K562 (cell line): ENCODE results near the gene EGFR. TPM values are rescaled to one million over a fixed set of nuclear protein-coding genes. Genes with fewer than 3 reads are reported as not detected.

ENCODE experiments used
- ATAC-seq: fragments of 200-7000 bp; cut with Tn5 transposase; 3 replicates; pipeline ENCODE4 v1.9.1; 2020; ENCODE audit warnings: moderate library complexity
- BruUV-seq: library from RNA; stranded (reverse); fragments of 400-500 nt; replicated peaks from 2 replicates; lab custom pipeline; 2021; lab: Mats Ljungman, UMichigan
- CTCF ChIA-PET: fragments of 300-600 bp; formaldehyde crosslinking; extraction: SDS; loops from one replicate; lab custom pipeline; 2021; ENCODE audit warnings: low intra/inter-chr PET ratio; lab: Yijun Ruan, JAX
- POLR2A ChIA-PET: fragments of 300-600, 350-650 bp; sonication (Branson Sonifier 250); formaldehyde crosslinking; extraction: SDS; loops from one replicate; lab custom pipeline; 2021; ENCODE audit warnings: antibody characterized with exemption, inconsistent platforms; lab: Yijun Ruan, JAX
- DNase-seq, 4 experiments: peaks; one replicate each; pipeline versions ENCODE4 v3.0.0 to v3.0.0-alpha.2; 2011 to 2018; ENCODE audit warnings: low spot score in 3 of 4, mixed read lengths in 3 of 4; ENCODE audit errors: extremely low read depth in 1 of 4
- FAIRE-seq: peaks from 2 replicates; lab custom pipeline; 2011; peaks lifted over from hg19 to GRCh38; lab: Jason Lieb, UNC
- H2AFZ ChIP-seq: 2 replicates; pipeline ENCODE4 v1.6.0; 2011; ENCODE audit warnings: low read depth, low read length, control low read depth, inconsistent platforms
- H3K27ac ChIP-seq: fragments of 200-600 bp; 3 replicates; pipeline ENCODE4 v1.8.0; 2011; ENCODE audit warnings: low read depth, mild to moderate bottlenecking, control low read depth, inconsistent platforms, low read length, moderate library complexity, mixed read lengths; ENCODE audit errors: extremely low read depth
- H3K27me3 ChIP-seq, 2 experiments: fragments of 300-600 bp in 1 of 2; 2 replicates in 1 of 2; 3 replicates in 1 of 2; pipeline versions ENCODE4 v1.6.0 to v1.8.0; 2011; ENCODE audit warnings: inconsistent platforms in 2 of 2, low read length in 2 of 2, mild to moderate bottlenecking in 1 of 2, mixed read lengths in 1 of 2, moderate library complexity in 1 of 2; ENCODE audit not compliant: control insufficient read depth in 2 of 2, insufficient read depth in 2 of 2
- H3K36me3 ChIP-seq: fragments of 300-600 bp; 3 replicates; pipeline ENCODE4 v1.8.0; 2011; ENCODE audit warnings: mild to moderate bottlenecking, low read length, inconsistent platforms; ENCODE audit not compliant: control insufficient read depth, insufficient read depth
- H3K4me1 ChIP-seq, 2 experiments: fragments of 200-600 bp in 1 of 2; replicated peaks in 1 of 2; 2 replicates in 1 of 2; 3 replicates in 1 of 2; pipeline versions ENCODE4 v1.5.1 to v1.8.0; 2011; ENCODE audit warnings: inconsistent platforms in 2 of 2, low read length in 2 of 2, mild to moderate bottlenecking in 1 of 2, mixed read lengths in 1 of 2, moderate library complexity in 1 of 2; ENCODE audit not compliant: control insufficient read depth in 2 of 2, insufficient read depth in 2 of 2
- H3K4me2 ChIP-seq: 2 replicates; pipeline ENCODE4 v1.6.1; 2011; ENCODE audit warnings: low read length, control low read depth, inconsistent platforms, mixed read lengths; ENCODE audit not compliant: insufficient read depth
- H3K4me3 ChIP-seq: fragments of 200-600 bp; sonication (generic), shearing (Covaris generic); 2 replicates; pipeline ENCODE4 v1.5.1; 2016; ENCODE audit warnings: control low read depth, inconsistent platforms
- H3K79me2 ChIP-seq: fragments of 200-600 bp; 3 replicates; pipeline ENCODE4 v1.8.0; 2011; ENCODE audit warnings: low read length, inconsistent platforms; ENCODE audit not compliant: control insufficient read depth, insufficient read depth
- H3K9ac ChIP-seq, 2 experiments: 2 replicates each; pipeline versions ENCODE4 v1.6.0 to v1.6.1; 2011; ENCODE audit warnings: low read depth in 2 of 2, low read length in 2 of 2, control low read depth in 1 of 2, inconsistent platforms in 1 of 2, mild to moderate bottlenecking in 1 of 2, mixed read lengths in 1 of 2; ENCODE audit not compliant: insufficient read depth in 1 of 2
- H3K9me1 ChIP-seq: one replicate; pipeline ENCODE4 v1.6.0; 2011; ENCODE audit warnings: inconsistent platforms, mild to moderate bottlenecking, low read length, moderate library complexity; ENCODE audit not compliant: control insufficient read depth, insufficient read depth
- H3K9me3 ChIP-seq: replicated peaks from 2 replicates; pipeline ENCODE4 v1.5.1; 2011; ENCODE audit warnings: low read depth, low read length, inconsistent platforms; ENCODE audit not compliant: control insufficient read depth, insufficient read depth
- H4K20me1 ChIP-seq: replicated peaks from 2 replicates; pipeline ENCODE4 v1.6.1; 2011; ENCODE audit warnings: low read length, inconsistent platforms, mixed read lengths; ENCODE audit not compliant: control insufficient read depth, insufficient read depth
- CAMTA2 ChIP-seq: fragments of 250-450 bp; sonication (Bioruptor Pico); conservative IDR thresholded peaks from 2 replicates; pipeline ENCODE4 v1.5.1; 2022
- EWSR1 ChIP-seq: fragments of 450-650 bp; IDR thresholded peaks from 2 replicates; pipeline ENCODE4 v1.6.1; 2018; ENCODE audit warnings: borderline replicate concordance, mild to moderate bottlenecking, low read depth, moderate library complexity; ENCODE audit not compliant: partially characterized antibody
- GTF2A2 ChIP-seq: IDR thresholded peaks from 2 replicates; pipeline ENCODE4 v1.6.1; 2016; ENCODE audit warnings: mild to moderate bottlenecking, missing genetic modification characterization, missing compliant biosample characterization
- PCBP1 ChIP-seq: fragments of 200-400 bp; formaldehyde crosslinking; IDR thresholded peaks from 2 replicates; pipeline ENCODE4 v1.6.1; 2018; ENCODE audit warnings: mild to moderate bottlenecking, low read depth, low read length; ENCODE audit not compliant: poor library complexity, severe bottlenecking
- PRDM10 ChIP-seq: fragments of 450-650 bp; IDR thresholded peaks from 2 replicates; pipeline ENCODE4 v1.6.1; 2018; ENCODE audit not compliant: partially characterized antibody
- RBM14 ChIP-seq: fragments of 200-400 bp; formaldehyde crosslinking; IDR thresholded peaks from 2 replicates; pipeline ENCODE4 v1.6.1; 2018; ENCODE audit warnings: low read depth, mild to moderate bottlenecking, low read length, moderate library complexity, borderline replicate concordance; ENCODE audit not compliant: insufficient read depth
- SMAD1 ChIP-seq: fragments of 150-350 bp; IDR thresholded peaks from 2 replicates; pipeline ENCODE4 v1.6.1; 2014; ENCODE audit warnings: low read length, low read depth; ENCODE audit not compliant: partially characterized antibody
- SREBF1 ChIP-seq: fragments of 150-350 bp; IDR thresholded peaks from 2 replicates; pipeline ENCODE4 v1.6.1; 2014; ENCODE audit warnings: antibody characterized with exemption, low read depth, low read length, borderline replicate concordance
- ZNF239 ChIP-seq: fragments of 250-450 bp; sonication (Bioruptor Pico); IDR thresholded peaks from 2 replicates; pipeline ENCODE4 v1.4.0; 2020; ENCODE audit warnings: mild to moderate bottlenecking
- ZNF408 ChIP-seq: fragments of 250-450 bp; sonication (Bioruptor Pico); IDR thresholded peaks from 2 replicates; pipeline ENCODE4 v1.4.0; 2020; ENCODE audit warnings: low read depth, mild to moderate bottlenecking, moderate library complexity
- ZNF79 ChIP-seq: fragments of 250-450 bp; sonication (Bioruptor Pico); IDR thresholded peaks from 2 replicates; pipeline ENCODE4 v1.4.0; 2020; ENCODE audit warnings: low read depth, mild to moderate bottlenecking, moderate library complexity
- ZSCAN32 ChIP-seq: fragments of 450-650 bp; formaldehyde crosslinking; IDR thresholded peaks from 2 replicates; pipeline ENCODE4 v1.4.0; 2020; ENCODE audit warnings: mild to moderate bottlenecking, moderate library complexity
- WGBS: fragments of 100-300 bp; shearing (Covaris generic); methylation state at CpG from one replicate; pipeline ENCODE4 v1.1.6; 2016; ENCODE audit warnings: low coverage, mixed read lengths; ENCODE audit not compliant: insufficient coverage; ENCODE audit errors: missing lambda C conversion rate; 5-methylcytosine and 5-hydroxymethylcytosine counted together
- in situ Hi-C: fragments of 300-500 bp; cut with MboI; formaldehyde crosslinking; loops from 4 replicates; pipeline ENCODE4 v1.15.0; 2018; ENCODE audit warnings: inconsistent platforms, mixed read lengths
- intact Hi-C: fragments of 100-400 bp; cut with micrococcal nuclease; formaldehyde crosslinking; loops from 2 replicates; pipeline ENCODE4 v1.14.2; 2022
- polyA plus RNA-seq, 8 experiments: library from polyadenylated mRNA; depleted of rRNA in 4 of 8; stranded (reverse) in 5 of 8; unstranded in 3 of 8; fragments of >200 nt; fragmentation: Nextera tagmentation in 2 of 8; fragmentation: Illumina TruSeq in 1 of 8; extraction: Ambion mirVana in 2 of 8; extraction: Trizol in 1 of 8; gene quantifications; 2 replicates each; pipeline versions ENCODE4 v1.2.1 to v1.2.3, GENCODE V29; 2011 to 2014; ENCODE audit warnings: inconsistent platforms in 1 of 8, missing spikeins in 1 of 8
- total RNA-seq, 7 experiments: library from RNA; depleted of rRNA in 6 of 7; stranded (reverse); fragments of >200 nt in 6 of 7; fragmentation: Illumina TruSeq in 2 of 7; extraction: Trizol in 2 of 7; gene quantifications; 2 replicates each; pipeline versions ENCODE4 v1.2.1 to v1.2.3, GENCODE V29; 2011 to 2021; ENCODE audit warnings: low replicate concordance in 1 of 7

EGFR gene
- total and polyA plus RNA-seq, 9 of the 15 experiments (the other 6 are each of a cell fraction or from before 2014, with no cell fraction given), result 0.13 TPM; not detected in 8

GRCh38 chr7:55019191-55019690 lies 424 bp downstream of the EGFR start:
- Histone ChIP-seq H3K4me2 (no peak overlapping the region), H4K20me1 (no peaks in the 10 kb centered on the region), H3K79me2 (no peaks in the 10 kb centered on the region), H3K9ac (no peak overlapping the region), H3K9me3 (no peaks in the 10 kb centered on the region), H3K36me3 (no peaks in the 10 kb centered on the region), H3K4me3 (no peak overlapping the region), H3K27me3 (peaks cover 2 to 38% of the 10 kb centered on the region in 2 experiments; a peak in 3 of 5 replicates), H3K4me1 (no peaks in the 10 kb centered on the region), H3K27ac (no peak overlapping the region), H2AFZ (no peak overlapping the region), H3K9me1 (no peaks in the 10 kb centered on the region)
- no peak for DNase-seq
- FAIRE-seq, result no peak
- no peak for TF ChIP-seq ZNF79
- no peak for TF ChIP-seq ZNF239
- no peak for TF ChIP-seq ZSCAN32
- TF ChIP-seq ZNF408 (CRISPR knock-in tag), result no peak
- POLR2A ChIA-PET, result interaction anchor here (0.8 kb wide), 1 partner anchor 48 kb away, joined by 3 read pairs; no protein-coding TSS in a partner anchor
- in situ Hi-C loops (no loop called here), intact Hi-C loops (no loop called here)
- no TSS peak for BruUV-seq
- CTCF ChIA-PET, result no interaction called here
- no peak for ATAC-seq
- 53% methylated on average over 20 of the region's 70 CpGs for WGBS

- Histone ChIP-seq H3K27me3 (peaks cover 2 to 38% of the 10 kb centered on the region in 2 experiments; a peak in 3 of 5 replicates), H2AFZ (no peak overlapping the region), H3K9ac (no peak overlapping the region), H3K4me1 (no peaks in the 10 kb centered on the region), H3K36me3 (no peaks in the 10 kb centered on the region), H3K4me2 (no peak overlapping the region), H3K4me3 (no peak overlapping the region), H4K20me1 (no peaks in the 10 kb centered on the region), H3K9me1 (no peaks in the 10 kb centered on the region), H3K27ac (no peak overlapping the region), H3K79me2 (no peaks in the 10 kb centered on the region), H3K9me3 (no peaks in the 10 kb centered on the region)
- no peak for FAIRE-seq
- no peak for ATAC-seq
- DNase-seq, result no peak
- in situ Hi-C loops (no loop called here), intact Hi-C loops (no loop called here)
- POLR2A ChIA-PET, result no interaction called here
- no TSS peak for BruUV-seq
- WGBS, result 25% methylated on average over 32 of the region's 78 CpGs
- CTCF ChIA-PET, result no interaction called here
- TF ChIP-seq SMAD1 (no peak), GTF2A2 (tag) (no peak), CAMTA2 (CRISPR knock-in tag) (no peak), PRDM10 (no peak), RBM14 (no peak), SREBF1 (no peak), PCBP1 (no peak), EWSR1 (no peak)
Observed at GRCh38 chr7:55019691-55020465, 1.1 kb downstream of the EGFR start.
